Erythroblast (primary cell): ENCODE results near the gene CACNA1C.
"Not testable (repeated sequence)": the region's sequence is repeated elsewhere in the genome, so short reads cannot be mapped to it uniquely, and the experiment has no call there.

ENCODE experiments used
- DNase-seq, 2 experiments: peaks; one replicate each; lab custom pipeline; 2025; lab: John Stamatoyannopoulos, UW
- GATA1 ChIP-seq: IDR thresholded peaks from 2 replicates; pipeline ENCODE4 v1.6.1; 2011; ENCODE audit warnings: low read depth, mild to moderate bottlenecking, control low read depth, low read length, moderate library complexity
- POLR2A ChIP-seq: IDR thresholded peaks from 2 replicates; pipeline ENCODE4 v1.6.1; 2011; ENCODE audit warnings: mild to moderate bottlenecking, low read length

The CACNA1C gene

GRCh38 chr12:2120982-2121758 lies 68.4 kb downstream of the CACNA1C start:
- TF ChIP-seq GATA1 (no peak), POLR2A (no peak)
- DNase-seq, result no peak

- DNase-seq, result no peak
- TF ChIP-seq POLR2A (no peak), GATA1 (no peak)
These were observed 71.8 kb downstream of the CACNA1C start for GRCh38 chr12:2124466-2125023.

- no peak for TF ChIP-seq POLR2A
- no peak for TF ChIP-seq GATA1
- DNase-seq, result no peak
These were observed 73.1 kb downstream of the CACNA1C start for GRCh38 chr12:2125651-2126522.

GRCh38 chr12:2126676-2127406 lies 74.1 kb downstream of the CACNA1C start:
- no peak for DNase-seq
- TF ChIP-seq POLR2A (no peak), GATA1 (no peak)

- no peak for DNase-seq
- TF ChIP-seq POLR2A (no peak), GATA1 (no peak)
These were observed 76.3 kb downstream of the CACNA1C start for GRCh38 chr12:2129076-2129475.

- DNase-seq, result not testable (repeated sequence)
These were observed 83.1 kb downstream of the CACNA1C start for GRCh38 chr12:2135661-2136418.

- DNase-seq, result no peak
- no peak for TF ChIP-seq POLR2A
- no peak for TF ChIP-seq GATA1
These were observed 84.1 kb downstream of the CACNA1C start for GRCh38 chr12:2136901-2137300.

GRCh38 chr12:2137711-2138110 lies 84.9 kb downstream of the CACNA1C start:
- no peak for DNase-seq
- TF ChIP-seq GATA1 (no peak), POLR2A (no peak)

- TF ChIP-seq POLR2A (no peak), GATA1 (no peak)
- no peak for DNase-seq
These were observed 85.5 kb downstream of the CACNA1C start for GRCh38 chr12:2138294-2138693.

- no peak for DNase-seq
- TF ChIP-seq GATA1, result no peak
- no peak for TF ChIP-seq POLR2A
These were observed 86.1 kb downstream of the CACNA1C start for GRCh38 chr12:2138871-2139308.

- no peak for DNase-seq
- TF ChIP-seq GATA1 (no peak), POLR2A (no peak)
These were observed 86.9 kb downstream of the CACNA1C start for GRCh38 chr12:2139651-2140050.

- TF ChIP-seq POLR2A (no peak), GATA1 (no peak)
- no peak for DNase-seq
These were observed 88.2 kb downstream of the CACNA1C start for GRCh38 chr12:2140858-2141519.
